GM23248 (cell line): ENCODE results near the gene CEP350. TPM values are rescaled to one million over a fixed set of nuclear protein-coding genes. Genes with fewer than 3 reads are reported as not detected.

ENCODE experiments used
- DNase-seq: peaks from one replicate; pipeline ENCODE4 v3.0.0-alpha.2; 2015
- H2AFZ ChIP-seq: fragments of 200-600 bp; sonication (generic); 2 replicates; pipeline ENCODE4 v1.6.1; 2016; ENCODE audit warnings: antibody characterized with exemption
- H3F3A ChIP-seq: fragments of 200-600 bp; sonication (generic); 2 replicates; pipeline ENCODE4 v1.6.1; 2016; ENCODE audit warnings: mild to moderate bottlenecking, antibody characterized with exemption, mixed run types; ENCODE audit not compliant: insufficient read depth
- H3K27ac ChIP-seq: fragments of 200-600 bp; sonication (generic); 2 replicates; pipeline ENCODE4 v1.5.1; 2016; ENCODE audit warnings: mild to moderate bottlenecking
- H3K27me3 ChIP-seq: fragments of 200-600 bp; sonication (generic); replicated peaks from 2 replicates; pipeline ENCODE4 v1.6.1; 2016; ENCODE audit warnings: mild to moderate bottlenecking; ENCODE audit not compliant: insufficient read depth
- H3K36me3 ChIP-seq: fragments of 200-600 bp; sonication (generic); 2 replicates; pipeline ENCODE4 v1.6.1; 2016; ENCODE audit warnings: low read depth, mild to moderate bottlenecking
- H3K4me1 ChIP-seq: fragments of 200-600 bp; sonication (generic); 2 replicates; pipeline ENCODE4 v1.6.1; 2016; ENCODE audit warnings: mild to moderate bottlenecking; ENCODE audit not compliant: insufficient read depth
- H3K4me2 ChIP-seq: fragments of 200-600 bp; sonication (generic); one replicate; pipeline ENCODE4 v1.6.1; 2016; ENCODE audit warnings: mild to moderate bottlenecking; ENCODE audit not compliant: unreplicated experiment
- H3K4me3 ChIP-seq: fragments of 200-600 bp; sonication (generic); 2 replicates; pipeline ENCODE4 v1.5.1; 2016; ENCODE audit warnings: mild to moderate bottlenecking
- H3K79me2 ChIP-seq: fragments of 200-600 bp; sonication (generic); 2 replicates; pipeline ENCODE4 v1.6.1; 2016; ENCODE audit warnings: mild to moderate bottlenecking; ENCODE audit not compliant: insufficient read depth
- H3K9ac ChIP-seq: fragments of 200-600 bp; sonication (generic); 2 replicates; pipeline ENCODE4 v1.6.1; 2016; ENCODE audit warnings: mild to moderate bottlenecking
- H3K9me2 ChIP-seq: fragments of 200-600 bp; sonication (generic); 2 replicates; pipeline ENCODE4 v1.6.1; 2016; ENCODE audit warnings: mixed run types, mild to moderate bottlenecking, moderate library complexity; ENCODE audit not compliant: insufficient read depth
- H3K9me3 ChIP-seq: fragments of 200-600 bp; sonication (generic); one replicate; pipeline ENCODE4 v1.6.1; 2017; ENCODE audit warnings: low read depth
- H4K20me1 ChIP-seq: fragments of 200-600 bp; sonication (generic); 2 replicates; pipeline ENCODE4 v1.6.0; 2016; ENCODE audit not compliant: insufficient read depth
- EZH2 ChIP-seq: fragments of 200-600 bp; sonication (generic); IDR thresholded peaks from 2 replicates; pipeline ENCODE4 v1.6.1; 2018; ENCODE audit warnings: antibody characterized with exemption, mild to moderate bottlenecking; ENCODE audit not compliant: insufficient read depth, poor library complexity, severe bottlenecking
- EZH2phosphoT487 ChIP-seq: fragments of 200-600 bp; sonication (generic); IDR thresholded peaks from 2 replicates; pipeline ENCODE4 v1.6.1; 2018; ENCODE audit warnings: antibody characterized with exemption, moderate library complexity, mild to moderate bottlenecking, low read depth; ENCODE audit not compliant: insufficient read depth
- WGBS, 2 experiments: methylation state at CpG; one replicate each; pipeline ENCODE4 v1.1.6; 2015 to 2017; ENCODE audit warnings: low lambda C conversion rate in 2 of 2, low coverage in 1 of 2; ENCODE audit errors: missing lambda C conversion rate in 2 of 2; 5-methylcytosine and 5-hydroxymethylcytosine counted together
- in situ Hi-C: fragments of 300-500 bp; cut with MboI; formaldehyde crosslinking; loops from 2 replicates; pipeline ENCODE4 v1.15.0; 2020
- polyA plus RNA-seq: library from polyadenylated mRNA; unstranded; fragments of >200 nt; fragmentation: Nextera tagmentation; extraction: Ambion mirVana; gene quantifications from 2 replicates; pipeline ENCODE4 v1.2.1, GENCODE V29; 2016
- total RNA-seq: library from RNA; depleted of rRNA; stranded (reverse); fragments of >200 nt; shearing (Covaris generic); gene quantifications from 2 replicates; pipeline ENCODE4 v1.2.3, GENCODE V29; 2014

CEP350 gene
- total and polyA plus RNA-seq, 2 experiments from 2014 or later = 14.9 to 81.3 TPM

- TF ChIP-seq EZH2 (no peak), EZH2phosphoT487 (no peak)
Observed at GRCh38 chr1:179921472-179921871, 33.1 kb upstream of the CEP350 start.

GRCh38 chr1:179921981-179922872, 32.4 kb upstream of the CEP350 start:
- in situ Hi-C loops = loop anchor here (25.0 kb wide), 1 partner anchor 90 kb away; no protein-coding TSS in a partner anchor
- Histone ChIP-seq H3K27me3 (no peaks in the 10 kb centered on the region), H3K4me1 (peaks cover 16% of the 10 kb centered on the region), H3K9me2 (no peaks in the 10 kb centered on the region), H2AFZ (no peak overlapping the region), H3K9ac (no peak overlapping the region), H3K79me2 (no peaks in the 10 kb centered on the region), H3K4me2 (no peak overlapping the region), H3K9me3 (no peaks in the 10 kb centered on the region), H3K4me3 (no peak overlapping the region), H3K36me3 (peaks cover 29% of the 10 kb centered on the region), H3K27ac (no peak overlapping the region), H4K20me1 (no peaks in the 10 kb centered on the region), H3F3A (peaks cover 29% of the 10 kb centered on the region)
- peak; percentile 19 for DNase-seq
- TF ChIP-seq EZH2 (no peak), EZH2phosphoT487 (no peak)
- 90 to 93% methylated on average over 8 of the region's 8 CpGs for whole genome bisulfite sequencing, 2 experiments

More at GRCh38 chr1:179921472-179921871, 33.1 kb upstream of the CEP350 start:
- Histone ChIP-seq H4K20me1 (no peaks in the 10 kb centered on the region), H3K27me3 (no peaks in the 10 kb centered on the region), H2AFZ (no peak overlapping the region), H3K27ac (no peak overlapping the region), H3K36me3 (peaks cover 36% of the 10 kb centered on the region), H3K9me2 (no peaks in the 10 kb centered on the region), H3K9ac (no peak overlapping the region), H3K4me1 (peaks cover 9% of the 10 kb centered on the region), H3K4me3 (no peak overlapping the region), H3K9me3 (no peaks in the 10 kb centered on the region), H3F3A (peaks cover 22% of the 10 kb centered on the region), H3K79me2 (no peaks in the 10 kb centered on the region), H3K4me2 (no peak overlapping the region)
- 98 to 100% methylated on average over 1 of the region's 1 CpG for WGBS, 2 experiments
- in situ Hi-C loops = loop anchor here (25.0 kb wide), 1 partner anchor 91 kb away; no protein-coding TSS in a partner anchor
- DNase-seq = no peak

GRCh38 chr1:179923029-179923428, 31.6 kb upstream of the CEP350 start:
- H3K79me2 ChIP-seq = no peaks in the 10 kb centered on the region
- no peak for DNase-seq
- TF ChIP-seq EZH2 (no peak), EZH2phosphoT487 (no peak)
- H3K4me1 ChIP-seq = peaks cover 16% of the 10 kb centered on the region
- no peak overlapping the region for H3K4me2 ChIP-seq
- H3K9me2 ChIP-seq = no peaks in the 10 kb centered on the region
- H3K4me3 ChIP-seq = no peak overlapping the region
- no peak overlapping the region for H3K9ac ChIP-seq
- peaks cover 29% of the 10 kb centered on the region for H3F3A ChIP-seq
- H3K36me3 ChIP-seq = peaks cover 21% of the 10 kb centered on the region
- H2AFZ ChIP-seq = no peak overlapping the region
- H3K9me3 ChIP-seq = no peaks in the 10 kb centered on the region
- in situ Hi-C loops = loop anchor here (25.0 kb wide), 1 partner anchor 89 kb away; no protein-coding TSS in a partner anchor
- H4K20me1 ChIP-seq = no peaks in the 10 kb centered on the region
- H3K27me3 ChIP-seq = no peaks in the 10 kb centered on the region
- no peak overlapping the region for H3K27ac ChIP-seq

- in situ Hi-C loops = loop anchor here (25.0 kb wide), 1 partner anchor 88 kb away; no protein-coding TSS in a partner anchor
- H2AFZ ChIP-seq = no peak overlapping the region
- H3K36me3 ChIP-seq = peaks cover 9% of the 10 kb centered on the region; the same call in 1 of the 2 replicates
- no peaks in the 10 kb centered on the region for H3K79me2 ChIP-seq
- H3K27ac ChIP-seq = no peak overlapping the region
- no peak overlapping the region for H3K4me3 ChIP-seq
- DNase-seq = no peak
- TF ChIP-seq EZH2 (no peak), EZH2phosphoT487 (no peak)
- H3F3A ChIP-seq = peaks cover 29% of the 10 kb centered on the region
- H3K9me3 ChIP-seq = no peaks in the 10 kb centered on the region
- no peak overlapping the region for H3K4me2 ChIP-seq
- no peaks in the 10 kb centered on the region for H3K9me2 ChIP-seq
- H3K4me1 ChIP-seq = peaks cover 16% of the 10 kb centered on the region
- H4K20me1 ChIP-seq = no peaks in the 10 kb centered on the region
- WGBS, 2 experiments = 89 to 100% methylated on average over 1 of the region's 1 CpG
- H3K27me3 ChIP-seq = no peaks in the 10 kb centered on the region
- no peak overlapping the region for H3K9ac ChIP-seq
Observed at GRCh38 chr1:179924268-179924667, 30.3 kb upstream of the CEP350 start.
